ENCODE measurements around the gene PRKG1. TPM values are rescaled to one million over a fixed set of nuclear protein-coding genes. Genes with fewer than 3 reads are reported as not detected.

Gene PRKG1
- total and polyA plus RNA-seq, 4 donors = 0.46 to 5.1 (median 1.5) TPM

GRCh38 chr10:52213321-52213752 lies 1139.0 kb downstream of the PRKG1 start:
- H3K36me3 ChIP-seq (ENCODE audit: control insufficient read depth in 4 of 4, insufficient read depth in 3 of 4, low read depth in 1 of 4, low read length in 3 of 4) = no peaks in the 10 kb centered on the region
- peaks cover 3 to 17% (median 10%) of the 10 kb centered on the region in 4 donors for H3K4me1 ChIP-seq (ENCODE audit: control insufficient read depth in 4 of 4, insufficient read depth in 4 of 4, low read length in 3 of 4)
- peak overlapping the region; percentile 63 to 78 for H3K27ac ChIP-seq (ENCODE audit: low read depth in 1 of 2, low read length in 2 of 2)
- no peak overlapping the region for H3K9ac ChIP-seq (ENCODE audit: low read depth in 1 of 2, low read length in 2 of 2)
- TF ChIP-seq RXRA (IDR thresholded peaks at IDR 0.05) = peak in 1 of 2 donors; percentile 5
- TF ChIP-seq EGR1 (IDR thresholded peaks at IDR 0.05; ENCODE audit: low read depth in 2 of 2) = no peak
- no peak for TF ChIP-seq HNF4G (IDR thresholded peaks at IDR 0.05)
- TF ChIP-seq YY1 (IDR thresholded peaks at IDR 0.05) = peak; percentile 22
- peak; percentile 27 for TF ChIP-seq MAX (IDR thresholded peaks at IDR 0.05)
- H3K27me3 ChIP-seq (ENCODE audit: control insufficient read depth in 4 of 4, insufficient read depth in 4 of 4, low read length in 3 of 4) = no peaks in the 10 kb centered on the region
- 40% methylated on average over 3 of the region's 3 CpGs for WGBS
- no peaks in the 10 kb centered on the region for H3K9me3 ChIP-seq (ENCODE audit: control insufficient read depth in 4 of 4, low read length in 3 of 4)
- no peak for DNase-seq (ENCODE audit: low spot score)
- H3K4me3 ChIP-seq (ENCODE audit: low read depth in 1 of 3, low read length in 3 of 3) = no peak overlapping the region

GRCh38 chr10:52215745-52216361 lies 1141.6 kb downstream of the PRKG1 start:
- TF ChIP-seq TAF1 (conservative IDR thresholded peaks at IDR 0.05) (no peak), FOXA2 (IDR thresholded peaks at IDR 0.05) (peak; percentile 9), YY1 (IDR thresholded peaks at IDR 0.05) (no peak), RXRA (IDR thresholded peaks at IDR 0.05) (no peak), CTCF (IDR thresholded peaks at IDR 0.05; ENCODE audit: low read depth, low read length, missing input control) (peak; percentile 84), RAD21 (IDR thresholded peaks at IDR 0.05) (peak; percentile 94 to 97)
- peak; percentile 37 for DNase-seq (ENCODE audit: low spot score)
- no peak overlapping the region for H3K9ac ChIP-seq (ENCODE audit: low read depth in 1 of 2, low read length in 2 of 2)
- H3K27ac ChIP-seq (ENCODE audit: low read depth in 1 of 2, low read length in 2 of 2) = no peak overlapping the region
- H3K4me1 ChIP-seq (ENCODE audit: control insufficient read depth in 4 of 4, insufficient read depth in 4 of 4, low read length in 3 of 4) = peaks cover 2 to 17% (median 10%) of the 10 kb centered on the region in 4 donors
- no peaks in the 10 kb centered on the region for H3K27me3 ChIP-seq (ENCODE audit: control insufficient read depth in 4 of 4, insufficient read depth in 4 of 4, low read length in 3 of 4)
- no peaks in the 10 kb centered on the region for H3K9me3 ChIP-seq (ENCODE audit: control insufficient read depth in 4 of 4, low read length in 3 of 4)
- H3K36me3 ChIP-seq (ENCODE audit: control insufficient read depth in 4 of 4, insufficient read depth in 3 of 4, low read depth in 1 of 4, low read length in 3 of 4) = no peaks in the 10 kb centered on the region
- no peak overlapping the region for H3K4me3 ChIP-seq (ENCODE audit: low read depth in 1 of 3, low read length in 3 of 3)

- Histone ChIP-seq H3K9ac (ENCODE audit: low read depth in 1 of 2, low read length in 2 of 2) (no peak overlapping the region), H3K4me1 (ENCODE audit: control insufficient read depth in 4 of 4, insufficient read depth in 4 of 4, low read length in 3 of 4) (peaks cover 1 to 13% (median 8%) of the 10 kb centered on the region in 4 donors), H3K27ac (ENCODE audit: low read depth in 1 of 2, low read length in 2 of 2) (no peak overlapping the region), H3K27me3 (ENCODE audit: control insufficient read depth in 4 of 4, insufficient read depth in 4 of 4, low read length in 3 of 4) (no peaks in the 10 kb centered on the region), H3K4me3 (ENCODE audit: low read depth in 1 of 3, low read length in 3 of 3) (no peak overlapping the region), H3K36me3 (ENCODE audit: control insufficient read depth in 4 of 4, insufficient read depth in 3 of 4, low read depth in 1 of 4, low read length in 3 of 4) (no peaks in the 10 kb centered on the region), H3K9me3 (ENCODE audit: control insufficient read depth in 4 of 4, low read length in 3 of 4) (no peaks in the 10 kb centered on the region)
- DNase-seq (ENCODE audit: low spot score) = no peak
- WGBS = 66% methylated on average over 2 of the region's 2 CpGs
- TF ChIP-seq TAF1 (conservative IDR thresholded peaks at IDR 0.05) (no peak), HNF4A (conservative IDR thresholded peaks at IDR 0.05) (no peak), ZBTB33 (IDR thresholded peaks at IDR 0.05) (no peak), FOXA1 (IDR thresholded peaks at IDR 0.05) (no peak), HNF4G (IDR thresholded peaks at IDR 0.05) (no peak), GABPA (IDR thresholded peaks at IDR 0.05 in 1 of 2, conservative IDR thresholded peaks at IDR 0.05 in 1 of 2) (no peak), EGR1 (IDR thresholded peaks at IDR 0.05; ENCODE audit: low read depth in 2 of 2) (no peak), YY1 (IDR thresholded peaks at IDR 0.05) (no peak), ATF3 (IDR thresholded peaks at IDR 0.05) (no peak), FOXA2 (IDR thresholded peaks at IDR 0.05) (no peak), NR2F2 (IDR thresholded peaks at IDR 0.05) (no peak), REST (IDR thresholded peaks at IDR 0.05) (no peak), JUND (IDR thresholded peaks at IDR 0.05) (no peak), SP1 (IDR thresholded peaks at IDR 0.05) (no peak), RAD21 (IDR thresholded peaks at IDR 0.05) (no peak), MAX (IDR thresholded peaks at IDR 0.05) (no peak), RXRA (IDR thresholded peaks at IDR 0.05) (no peak)
These were observed 1142.6 kb downstream of the PRKG1 start for GRCh38 chr10:52216852-52217251.
